Uterus (tissue), 4 donors: Measurements from ENCODE around the gene AGBL4. TPM values are rescaled to one million over a fixed set of nuclear protein-coding genes. Genes with fewer than 3 reads are reported as not detected.

Source experiments
- DNase-seq, 2 donors: peaks; one replicate each; pipeline ENCODE4 v3.0.0-alpha.2; 2019 to 2020
- H3K27ac ChIP-seq, 2 donors: fragments of 200-600 bp; sonication (generic); 1 replicate in 1 of 2; 2 replicates in 1 of 2; pipeline ENCODE4 v1.5.1; 2016 to 2018
- H3K27me3 ChIP-seq, 2 donors: fragments of 200-600 bp; sonication (generic); one replicate each; pipeline ENCODE4 v1.5.1; 2018 to 2019; ENCODE audit warnings: control low read depth in 1 of 2
- H3K36me3 ChIP-seq, 2 donors: fragments of 200-600 bp; sonication (generic); one replicate each; pipeline ENCODE4 v1.5.1; 2019; ENCODE audit warnings: control low read depth in 1 of 2
- H3K4me1 ChIP-seq, 2 donors: fragments of 200-600 bp; sonication (generic); one replicate each; pipeline ENCODE4 v1.5.1; 2018 to 2019; ENCODE audit warnings: control low read depth in 1 of 2
- H3K4me3 ChIP-seq, 2 donors: fragments of 200-600 bp; sonication (generic); 1 replicate in 1 of 2; 2 replicates in 1 of 2; pipeline ENCODE4 v1.5.1; 2018 to 2019; ENCODE audit warnings: mild to moderate bottlenecking in 1 of 2
- H3K9me3 ChIP-seq, 2 donors: fragments of 200-600 bp; sonication (generic); one replicate each; pipeline ENCODE4 v1.5.1; 2019; ENCODE audit warnings: control low read depth in 1 of 2
- POLR2A ChIP-seq, 2 donors: fragments of 450-650 bp; IDR thresholded peaks; one replicate each; pipeline ENCODE4 v1.6.1; 2016; ENCODE audit warnings: antibody characterized with exemption in 2 of 2, mild to moderate bottlenecking in 1 of 2, moderate library complexity in 1 of 2
- intact Hi-C: fragments of 100-400 bp; cut with DNase I; formaldehyde crosslinking; loops from one replicate; pipeline ENCODE4 v1.15.1; 2023; ENCODE audit warnings: low total_unique reads
- small RNA-seq: library from RNA; depleted of rRNA; stranded (forward); fragments of <200 nt; gene quantifications from one replicate; pipeline ENCODE3, GENCODE V24; 2016
- total RNA-seq, 4 donors: library from RNA; depleted of rRNA in 3 of 4; stranded (reverse); fragments of >200 nt in 3 of 4; gene quantifications; one replicate each; pipeline versions ENCODE4 v1.1.0 to v1.2.4, GENCODE V29; 2014 to 2023
- TF ChIP-seq, protein P1 (sequence below), 4 experiments: fragments of 200-600 bp in 2 of 4; fragments of 450-650 bp in 2 of 4; sonication (generic) in 2 of 4; IDR thresholded peaks; one replicate each; pipeline ENCODE4 v1.5.1; 2016 to 2019; ENCODE audit warnings: antibody characterized with exemption in 4 of 4, mild to moderate bottlenecking in 2 of 4, moderate library complexity in 1 of 4
- donor health status: DM: yes; HTN: yes; CAD: no.

AGBL4 gene
- total RNA-seq, 4 donors from 2014 or later: 0.85 to 1.9 TPM; not detected in 2

DNA sequence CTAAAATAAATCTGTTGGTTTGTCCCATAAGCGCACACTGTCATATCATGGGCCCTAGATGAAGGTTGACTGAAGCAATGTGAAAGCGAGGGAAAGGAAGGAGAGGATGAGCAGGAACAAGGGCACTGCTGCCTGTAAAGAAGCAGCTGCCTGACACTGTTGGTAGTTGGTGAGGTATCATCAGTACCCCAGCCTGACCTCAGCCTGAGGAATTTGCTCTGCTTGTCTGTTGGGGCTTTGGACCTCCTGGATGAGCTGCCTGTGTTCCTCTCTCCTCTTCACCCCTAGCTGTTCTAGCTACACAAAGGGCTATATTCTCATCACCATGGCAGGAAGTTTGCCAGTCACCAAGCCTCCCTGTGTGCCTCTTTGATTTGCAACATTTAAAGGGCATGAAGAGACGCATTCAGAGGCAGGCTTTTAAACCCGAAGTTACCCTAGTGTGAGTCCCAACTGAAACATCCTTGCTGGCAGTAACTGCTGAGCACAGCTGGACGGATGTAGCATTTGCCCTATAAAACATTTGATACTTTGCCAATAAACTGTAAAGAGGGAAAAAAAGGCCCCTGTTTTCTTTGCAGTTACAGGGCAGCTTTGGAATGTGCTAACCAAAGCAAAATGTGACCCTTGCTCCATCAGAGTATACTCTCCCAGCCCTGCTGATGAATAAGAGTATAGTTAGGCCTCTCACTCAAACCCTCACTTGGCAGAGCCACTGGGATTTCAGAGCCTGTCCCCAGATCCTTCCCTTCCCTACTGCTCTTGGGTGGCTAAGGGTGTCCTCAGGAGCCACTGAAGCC is 1529.6 kb downstream of the AGBL4 start:
- no peaks in the 10 kb centered on the region for H3K9me3 ChIP-seq
- H3K36me3 ChIP-seq: no peaks in the 10 kb centered on the region
- intact Hi-C loops: loop anchor here (10.0 kb wide), 1 partner anchor 379 kb away; no protein-coding TSS in a partner anchor
- H3K27ac ChIP-seq: no peak overlapping the region
- no peak for DNase-seq
- no peak for TF ChIP-seq POLR2A (IDR thresholded peaks at IDR 0.05)
- TF ChIP-seq, protein P1, sequence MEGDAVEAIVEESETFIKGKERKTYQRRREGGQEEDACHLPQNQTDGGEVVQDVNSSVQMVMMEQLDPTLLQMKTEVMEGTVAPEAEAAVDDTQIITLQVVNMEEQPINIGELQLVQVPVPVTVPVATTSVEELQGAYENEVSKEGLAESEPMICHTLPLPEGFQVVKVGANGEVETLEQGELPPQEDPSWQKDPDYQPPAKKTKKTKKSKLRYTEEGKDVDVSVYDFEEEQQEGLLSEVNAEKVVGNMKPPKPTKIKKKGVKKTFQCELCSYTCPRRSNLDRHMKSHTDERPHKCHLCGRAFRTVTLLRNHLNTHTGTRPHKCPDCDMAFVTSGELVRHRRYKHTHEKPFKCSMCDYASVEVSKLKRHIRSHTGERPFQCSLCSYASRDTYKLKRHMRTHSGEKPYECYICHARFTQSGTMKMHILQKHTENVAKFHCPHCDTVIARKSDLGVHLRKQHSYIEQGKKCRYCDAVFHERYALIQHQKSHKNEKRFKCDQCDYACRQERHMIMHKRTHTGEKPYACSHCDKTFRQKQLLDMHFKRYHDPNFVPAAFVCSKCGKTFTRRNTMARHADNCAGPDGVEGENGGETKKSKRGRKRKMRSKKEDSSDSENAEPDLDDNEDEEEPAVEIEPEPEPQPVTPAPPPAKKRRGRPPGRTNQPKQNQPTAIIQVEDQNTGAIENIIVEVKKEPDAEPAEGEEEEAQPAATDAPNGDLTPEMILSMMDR (IDR thresholded peaks at IDR 0.05): no peak
- H3K27me3 ChIP-seq: no peaks in the 10 kb centered on the region
- H3K4me1 ChIP-seq: no peaks in the 10 kb centered on the region
- H3K4me3 ChIP-seq: no peak overlapping the region

DNA sequence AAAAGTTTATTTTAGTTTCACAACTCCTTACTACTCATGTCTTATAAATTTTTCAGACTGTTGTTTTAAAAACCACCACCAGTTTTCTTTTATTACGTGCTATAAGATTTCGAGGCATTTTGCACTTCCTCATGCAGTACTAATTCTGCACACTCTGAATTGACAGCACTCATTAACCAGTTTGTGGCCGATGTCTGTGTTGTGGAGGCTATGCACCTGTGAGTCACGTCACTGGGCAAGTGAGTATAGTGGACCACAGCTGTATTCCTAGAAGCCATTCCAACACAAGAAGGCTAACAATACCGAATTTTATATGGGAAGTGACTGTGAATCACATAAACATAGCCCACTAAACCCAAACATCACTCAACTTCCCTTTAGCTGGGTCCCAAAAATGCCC is 1530.7 kb downstream of the AGBL4 start:
- Histone ChIP-seq H3K4me1 (no peaks in the 10 kb centered on the region), H3K27ac (no peak overlapping the region), H3K9me3 (no peaks in the 10 kb centered on the region), H3K27me3 (no peaks in the 10 kb centered on the region), H3K4me3 (no peak overlapping the region), H3K36me3 (no peaks in the 10 kb centered on the region)
- TF ChIP-seq, protein P1 (IDR thresholded peaks at IDR 0.05): no peak
- no peak for TF ChIP-seq POLR2A (IDR thresholded peaks at IDR 0.05)
- intact Hi-C loops: loop anchor here (10.0 kb wide), 1 partner anchor 378 kb away; no protein-coding TSS in a partner anchor
- DNase-seq: no peak

DNA sequence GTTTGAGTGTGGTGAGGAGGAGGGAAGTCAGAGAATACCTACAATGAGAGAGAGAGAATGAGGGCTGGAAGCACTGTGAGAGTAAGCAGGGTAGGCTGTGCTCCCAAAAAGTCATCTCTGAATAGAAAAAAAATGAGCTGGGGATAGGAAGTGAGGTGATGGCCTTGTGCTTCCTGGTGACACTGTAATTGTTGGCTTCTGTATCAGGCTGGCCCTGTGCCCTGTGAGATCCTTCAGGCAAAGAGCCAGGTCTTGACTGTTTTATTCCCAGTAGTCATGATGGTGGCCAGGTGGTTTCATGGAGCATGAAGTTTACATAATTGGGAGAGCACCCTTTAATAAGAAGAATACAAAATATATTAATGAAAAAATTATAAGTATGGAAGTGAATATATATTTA is 1531.4 kb downstream of the AGBL4 start:
- intact Hi-C loops: loop anchor here (10.0 kb wide), 1 partner anchor 378 kb away; no protein-coding TSS in a partner anchor
- DNase-seq: no peak
- no peak overlapping the region for H3K4me3 ChIP-seq
- no peaks in the 10 kb centered on the region for H3K4me1 ChIP-seq
- no peaks in the 10 kb centered on the region for H3K36me3 ChIP-seq
- TF ChIP-seq POLR2A (IDR thresholded peaks at IDR 0.05): no peak
- TF ChIP-seq, protein P1 (IDR thresholded peaks at IDR 0.05): no peak
- H3K27ac ChIP-seq: no peak overlapping the region
- H3K9me3 ChIP-seq: no peaks in the 10 kb centered on the region
- H3K27me3 ChIP-seq: no peaks in the 10 kb centered on the region

DNA sequence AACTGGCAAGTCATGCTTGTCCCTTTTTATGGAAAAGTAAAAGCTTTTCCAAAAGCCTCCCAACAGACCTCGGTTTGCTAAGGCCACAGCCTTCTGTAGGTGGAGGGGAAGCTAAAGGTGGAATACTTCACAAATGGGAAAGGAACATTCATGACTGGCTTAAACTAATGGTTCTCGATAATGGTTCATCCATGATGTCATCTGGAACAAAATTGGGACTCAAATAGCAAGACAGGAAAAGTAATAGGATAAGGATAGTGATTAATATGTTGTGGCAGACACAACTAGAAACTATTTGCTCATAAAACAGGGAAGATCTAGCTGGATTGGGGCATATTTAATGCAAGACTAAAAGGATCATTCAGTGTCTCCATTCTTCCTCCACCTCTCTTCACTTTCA is 1535.0 kb downstream of the AGBL4 start:
- H3K9me3 ChIP-seq: no peaks in the 10 kb centered on the region
- DNase-seq: no peak
- intact Hi-C loops: no loop called here
- TF ChIP-seq POLR2A (IDR thresholded peaks at IDR 0.05): no peak
- no peak overlapping the region for H3K4me3 ChIP-seq
- H3K36me3 ChIP-seq: no peaks in the 10 kb centered on the region
- no peaks in the 10 kb centered on the region for H3K27me3 ChIP-seq
- no peaks in the 10 kb centered on the region for H3K4me1 ChIP-seq
- H3K27ac ChIP-seq: no peak overlapping the region

Small RNA genes within 50 kb of the gene (small RNA-seq; reads per million reads assigned to genes)
- not detected for gene AL390023.1

Other genes with a start within 250 kb of the AGBL4 start
- gene ELAVL4, start 85.0 kb upstream of the AGBL4 start, total RNA-seq: 1 to 10 TPM in 1 of 4 donors, not detected in 3; 1.2 TPM